ENCODE data around the gene AP4S1. TPM values are rescaled to one million over a fixed set of nuclear protein-coding genes. Genes with fewer than 3 reads are reported as not detected.
A peak's percentile ranks its signal among the peaks of the same experiment; 100 is the strongest.
"Not testable (repeated sequence)": the region's sequence is repeated elsewhere in the genome, so short reads cannot be mapped to it uniquely, and the experiment has no call there.

Gene AP4S1
- 4.7 TPM for polyA plus RNA-seq (2012; ENCODE audit: insufficient read depth, insufficient read length, low read depth)

- Histone ChIP-seq H3K27me3 (no peaks in the 10 kb centered on the region), H3K4me1 (no peaks in the 10 kb centered on the region), H3K9me3 (no peaks in the 10 kb centered on the region), H3K4me3 (ENCODE audit: low read depth, low read length) (peak within 1 kb of the TSS; percentile 81), H3K36me3 (peaks cover 19% of the 10 kb centered on the region)
- peak; percentile 63 for DNase-seq
- no peak for TF ChIP-seq CTCF (IDR thresholded peaks at IDR 0.05; ENCODE audit: low read depth, low read length)
Measured at GRCh38 chr14:31025367-31026076, at the start of gene AP4S1. AP4S1 (plus strand) TSS chr14:31025649; CDS start chr14:31066197, 40,548 bp downstream.

- TF ChIP-seq CTCF (IDR thresholded peaks at IDR 0.05; ENCODE audit: low read depth, low read length): no peak
- Histone ChIP-seq H3K4me3 (ENCODE audit: low read depth, low read length) (no peak overlapping the region), H3K9me3 (no peaks in the 10 kb centered on the region), H3K36me3 (no peaks in the 10 kb centered on the region; the same call in 1 of the 2 replicates), H3K4me1 (no peaks in the 10 kb centered on the region), H3K27me3 (no peaks in the 10 kb centered on the region)
- DNase-seq: no peak
Measured at GRCh38 chr14:30977752-30978151, 47.7 kb upstream of the AP4S1 start.

GRCh38 chr14:30980106-30980704, 45.2 kb upstream of the AP4S1 start:
- H3K36me3 ChIP-seq; H3K4me3 ChIP-seq (ENCODE audit: low read depth, low read length); H3K4me1 ChIP-seq; H3K9me3 ChIP-seq; H3K27me3 ChIP-seq: not testable (repeated sequence)
- peak; percentile 55 for DNase-seq
- TF ChIP-seq CTCF (IDR thresholded peaks at IDR 0.05; ENCODE audit: low read depth, low read length): peak; percentile 64

- Histone ChIP-seq H3K9me3 (no peaks in the 10 kb centered on the region), H3K4me3 (ENCODE audit: low read depth, low read length) (no peak overlapping the region), H3K4me1 (no peaks in the 10 kb centered on the region), H3K27me3 (no peaks in the 10 kb centered on the region), H3K36me3 (no peaks in the 10 kb centered on the region)
- TF ChIP-seq CTCF (IDR thresholded peaks at IDR 0.05; ENCODE audit: low read depth, low read length): no peak
- DNase-seq: no peak
Measured at GRCh38 chr14:30980980-30981379, 44.5 kb upstream of the AP4S1 start.

GRCh38 chr14:30982533-30982932, 42.9 kb upstream of the AP4S1 start:
- H3K4me1 ChIP-seq: no peaks in the 10 kb centered on the region
- no peaks in the 10 kb centered on the region for H3K36me3 ChIP-seq
- no peak for DNase-seq
- H3K4me3 ChIP-seq (ENCODE audit: low read depth, low read length): no peak overlapping the region
- TF ChIP-seq CTCF (IDR thresholded peaks at IDR 0.05; ENCODE audit: low read depth, low read length): no peak
- no peaks in the 10 kb centered on the region for H3K27me3 ChIP-seq
- no peaks in the 10 kb centered on the region for H3K9me3 ChIP-seq

- DNase-seq: no peak
- no peaks in the 10 kb centered on the region for H3K4me1 ChIP-seq
- no peak for TF ChIP-seq CTCF (IDR thresholded peaks at IDR 0.05; ENCODE audit: low read depth, low read length)
- no peaks in the 10 kb centered on the region for H3K9me3 ChIP-seq
- H3K4me3 ChIP-seq (ENCODE audit: low read depth, low read length): no peak overlapping the region
- no peaks in the 10 kb centered on the region for H3K36me3 ChIP-seq
- no peaks in the 10 kb centered on the region for H3K27me3 ChIP-seq
Measured at GRCh38 chr14:30983858-30984257, 41.6 kb upstream of the AP4S1 start.
